Loucy (cell line): ENCODE data around the gene APBB2.

Experiments
- EZH2phosphoT487 ChIP-seq: fragments of 200-600 bp; IDR thresholded peaks from 2 replicates; pipeline ENCODE4 v1.6.1; 2018; ENCODE audit warnings: antibody characterized with exemption, mild to moderate bottlenecking, moderate library complexity, borderline replicate concordance
- TF ChIP-seq, protein P1 (sequence below): fragments of 200-600 bp; sonication (generic); conservative IDR thresholded peaks from 2 replicates; pipeline ENCODE4 v1.5.1; 2014; ENCODE audit warnings: mild to moderate bottlenecking, antibody characterized with exemption, low read length

DNA sequence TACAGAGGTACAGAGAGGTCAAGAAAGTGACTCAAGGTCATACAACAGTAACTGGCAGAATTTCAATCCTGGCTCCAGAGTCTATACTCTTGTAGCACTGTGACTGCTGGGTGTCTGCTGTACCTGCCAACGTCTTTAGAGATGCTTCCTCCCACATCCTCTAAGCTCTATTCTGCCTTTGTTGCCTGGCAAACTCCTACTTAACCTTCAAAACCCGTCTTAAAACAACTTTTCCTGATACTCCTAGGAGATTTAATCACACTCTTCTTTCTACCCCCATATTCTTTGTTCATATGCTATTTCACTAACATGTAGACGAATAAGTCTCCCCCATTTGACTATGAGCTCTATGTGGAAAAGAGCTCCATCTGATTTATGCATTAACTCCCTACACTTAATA, 16.8 kb downstream of the APBB2 start:
- TF ChIP-seq EZH2phosphoT487 = no peak
- TF ChIP-seq, protein P1, sequence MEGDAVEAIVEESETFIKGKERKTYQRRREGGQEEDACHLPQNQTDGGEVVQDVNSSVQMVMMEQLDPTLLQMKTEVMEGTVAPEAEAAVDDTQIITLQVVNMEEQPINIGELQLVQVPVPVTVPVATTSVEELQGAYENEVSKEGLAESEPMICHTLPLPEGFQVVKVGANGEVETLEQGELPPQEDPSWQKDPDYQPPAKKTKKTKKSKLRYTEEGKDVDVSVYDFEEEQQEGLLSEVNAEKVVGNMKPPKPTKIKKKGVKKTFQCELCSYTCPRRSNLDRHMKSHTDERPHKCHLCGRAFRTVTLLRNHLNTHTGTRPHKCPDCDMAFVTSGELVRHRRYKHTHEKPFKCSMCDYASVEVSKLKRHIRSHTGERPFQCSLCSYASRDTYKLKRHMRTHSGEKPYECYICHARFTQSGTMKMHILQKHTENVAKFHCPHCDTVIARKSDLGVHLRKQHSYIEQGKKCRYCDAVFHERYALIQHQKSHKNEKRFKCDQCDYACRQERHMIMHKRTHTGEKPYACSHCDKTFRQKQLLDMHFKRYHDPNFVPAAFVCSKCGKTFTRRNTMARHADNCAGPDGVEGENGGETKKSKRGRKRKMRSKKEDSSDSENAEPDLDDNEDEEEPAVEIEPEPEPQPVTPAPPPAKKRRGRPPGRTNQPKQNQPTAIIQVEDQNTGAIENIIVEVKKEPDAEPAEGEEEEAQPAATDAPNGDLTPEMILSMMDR = no peak
